Parathyroid adenoma (tissue), 2 donors: ENCODE results near the gene NDUFAF2.

Experiments
- H2AFZ ChIP-seq: fragments of 300-600 bp; sonication (generic); one replicate; pipeline ENCODE4 v1.7.0; 2017; ENCODE audit warnings: antibody characterized with exemption, mild to moderate bottlenecking
- H3K27ac ChIP-seq: fragments of 300-600 bp; sonication (generic); one replicate; pipeline ENCODE4 v1.7.0; 2017
- H3K27me3 ChIP-seq: fragments of 300-600 bp; sonication (generic); one replicate; pipeline ENCODE4 v1.7.0; 2017; ENCODE audit warnings: low read length; ENCODE audit not compliant: control insufficient read depth, insufficient read depth
- H3K36me3 ChIP-seq: fragments of 300-600 bp; sonication (generic); one replicate; pipeline ENCODE4 v1.7.0; 2017; ENCODE audit warnings: low read length; ENCODE audit not compliant: control insufficient read depth, insufficient read depth
- H3K4me1 ChIP-seq: fragments of 300-600 bp; sonication (generic); one replicate; pipeline ENCODE4 v1.7.0; 2017; ENCODE audit warnings: control low read depth
- H3K4me2 ChIP-seq: fragments of 300-600 bp; sonication (generic); one replicate; pipeline ENCODE4 v1.7.0; 2017; ENCODE audit warnings: low read length
- H3K4me3 ChIP-seq: fragments of 300-600 bp; sonication (generic); one replicate; pipeline ENCODE4 v1.7.0; 2017; ENCODE audit warnings: low read depth, low read length
- H3K79me2 ChIP-seq: fragments of 300-600 bp; sonication (generic); one replicate; pipeline ENCODE4 v1.7.0; 2017; ENCODE audit warnings: control low read depth
- H3K9ac ChIP-seq: fragments of 300-600 bp; sonication (generic); one replicate; pipeline ENCODE4 v1.7.0; 2017; ENCODE audit warnings: mild to moderate bottlenecking
- H3K9me3 ChIP-seq: fragments of 300-600 bp; sonication (generic); one replicate; pipeline ENCODE4 v1.7.0; 2017; ENCODE audit warnings: low read length; ENCODE audit not compliant: control insufficient read depth
- TF ChIP-seq, protein P1 (sequence below): fragments of 300-600 bp; sonication (generic); IDR thresholded peaks from one replicate; pipeline ENCODE4 v1.7.0; 2017; ENCODE audit warnings: antibody characterized with exemption, mild to moderate bottlenecking
- donor health status: primary hyperparathyroidism.

Gene NDUFAF2

DNA sequence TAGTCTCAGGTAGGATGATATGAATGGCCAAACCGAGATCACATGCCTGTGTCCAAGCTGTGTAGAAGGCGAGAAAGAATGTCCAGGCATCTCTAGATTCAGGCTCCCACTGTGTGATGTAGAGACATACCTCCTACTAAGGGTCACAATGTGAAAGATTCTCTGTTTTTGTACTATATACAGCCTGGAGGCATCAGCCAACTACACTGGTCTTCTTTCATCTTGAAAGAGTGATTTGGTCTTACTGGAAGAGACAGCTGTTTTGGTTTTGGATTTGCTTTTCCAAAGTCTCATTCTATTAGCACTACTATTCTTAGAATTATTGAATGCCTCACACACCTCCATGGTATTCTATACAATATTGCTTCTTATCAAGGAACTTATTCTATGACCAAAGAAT lies 26.5 kb upstream of the NDUFAF2 start:
- no peaks in the 10 kb centered on the region for H3K79me2 ChIP-seq
- H3K4me2 ChIP-seq: no peak overlapping the region
- no peak overlapping the region for H3K4me3 ChIP-seq
- H3K9ac ChIP-seq: no peak overlapping the region
- H3K27me3 ChIP-seq: no peaks in the 10 kb centered on the region
- H3K36me3 ChIP-seq: no peaks in the 10 kb centered on the region
- no peak overlapping the region for H2AFZ ChIP-seq
- H3K4me1 ChIP-seq: no peaks in the 10 kb centered on the region
- TF ChIP-seq, protein P1, sequence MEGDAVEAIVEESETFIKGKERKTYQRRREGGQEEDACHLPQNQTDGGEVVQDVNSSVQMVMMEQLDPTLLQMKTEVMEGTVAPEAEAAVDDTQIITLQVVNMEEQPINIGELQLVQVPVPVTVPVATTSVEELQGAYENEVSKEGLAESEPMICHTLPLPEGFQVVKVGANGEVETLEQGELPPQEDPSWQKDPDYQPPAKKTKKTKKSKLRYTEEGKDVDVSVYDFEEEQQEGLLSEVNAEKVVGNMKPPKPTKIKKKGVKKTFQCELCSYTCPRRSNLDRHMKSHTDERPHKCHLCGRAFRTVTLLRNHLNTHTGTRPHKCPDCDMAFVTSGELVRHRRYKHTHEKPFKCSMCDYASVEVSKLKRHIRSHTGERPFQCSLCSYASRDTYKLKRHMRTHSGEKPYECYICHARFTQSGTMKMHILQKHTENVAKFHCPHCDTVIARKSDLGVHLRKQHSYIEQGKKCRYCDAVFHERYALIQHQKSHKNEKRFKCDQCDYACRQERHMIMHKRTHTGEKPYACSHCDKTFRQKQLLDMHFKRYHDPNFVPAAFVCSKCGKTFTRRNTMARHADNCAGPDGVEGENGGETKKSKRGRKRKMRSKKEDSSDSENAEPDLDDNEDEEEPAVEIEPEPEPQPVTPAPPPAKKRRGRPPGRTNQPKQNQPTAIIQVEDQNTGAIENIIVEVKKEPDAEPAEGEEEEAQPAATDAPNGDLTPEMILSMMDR: no peak
- no peaks in the 10 kb centered on the region for H3K9me3 ChIP-seq
- H3K27ac ChIP-seq: no peak overlapping the region

DNA sequence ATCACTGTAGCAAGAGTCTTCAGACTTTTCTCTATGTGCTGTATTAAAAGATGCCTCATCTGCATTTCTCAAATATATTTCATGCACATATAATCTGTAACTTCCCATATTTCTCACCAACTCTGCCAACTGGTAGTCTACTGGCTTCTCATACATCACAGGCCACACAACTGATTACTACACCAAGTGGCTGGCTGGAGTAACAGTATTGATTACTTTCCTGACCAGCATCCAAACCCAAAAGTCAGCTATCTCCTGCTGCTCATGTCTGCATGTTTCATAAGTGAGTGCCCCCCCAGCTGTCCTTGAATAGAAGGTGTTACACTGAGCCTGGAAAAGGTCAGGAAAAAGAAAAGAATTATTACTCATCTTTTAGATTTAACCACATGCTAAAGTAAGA lies 17.6 kb upstream of the NDUFAF2 start:
- Histone ChIP-seq H2AFZ (no peak overlapping the region), H3K36me3 (no peaks in the 10 kb centered on the region), H3K4me2 (no peak overlapping the region), H3K4me3 (no peak overlapping the region), H3K9me3 (no peaks in the 10 kb centered on the region), H3K27ac (no peak overlapping the region), H3K4me1 (no peaks in the 10 kb centered on the region), H3K79me2 (no peaks in the 10 kb centered on the region), H3K27me3 (no peaks in the 10 kb centered on the region), H3K9ac (no peak overlapping the region)
- TF ChIP-seq, protein P1: no peak

DNA sequence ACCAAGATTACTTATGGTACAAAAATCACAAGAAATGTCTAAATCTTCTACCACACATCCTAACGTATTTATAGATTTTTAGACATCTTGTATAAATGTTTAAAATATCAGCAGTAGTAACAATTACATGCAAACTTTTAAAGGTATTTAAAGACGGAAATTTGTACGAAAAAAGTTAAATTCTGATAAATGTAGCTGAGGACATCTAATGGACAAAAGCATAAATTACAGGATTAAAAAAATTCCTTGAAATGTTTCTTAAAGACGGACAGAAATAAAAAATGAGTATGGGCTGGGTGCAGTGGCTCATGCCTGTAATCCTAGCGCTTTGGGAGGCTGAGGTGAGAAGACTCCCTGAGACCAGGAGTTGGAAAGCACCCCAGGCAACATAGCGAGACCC lies 16.0 kb upstream of the NDUFAF2 start:
- no peak overlapping the region for H3K9ac ChIP-seq
- no peaks in the 10 kb centered on the region for H3K9me3 ChIP-seq
- no peak overlapping the region for H3K27ac ChIP-seq
- H3K36me3 ChIP-seq: no peaks in the 10 kb centered on the region
- H2AFZ ChIP-seq: no peak overlapping the region
- H3K4me1 ChIP-seq: no peaks in the 10 kb centered on the region
- no peaks in the 10 kb centered on the region for H3K79me2 ChIP-seq
- TF ChIP-seq, protein P1: no peak
- no peak overlapping the region for H3K4me2 ChIP-seq
- no peak overlapping the region for H3K4me3 ChIP-seq
- H3K27me3 ChIP-seq: no peaks in the 10 kb centered on the region

DNA sequence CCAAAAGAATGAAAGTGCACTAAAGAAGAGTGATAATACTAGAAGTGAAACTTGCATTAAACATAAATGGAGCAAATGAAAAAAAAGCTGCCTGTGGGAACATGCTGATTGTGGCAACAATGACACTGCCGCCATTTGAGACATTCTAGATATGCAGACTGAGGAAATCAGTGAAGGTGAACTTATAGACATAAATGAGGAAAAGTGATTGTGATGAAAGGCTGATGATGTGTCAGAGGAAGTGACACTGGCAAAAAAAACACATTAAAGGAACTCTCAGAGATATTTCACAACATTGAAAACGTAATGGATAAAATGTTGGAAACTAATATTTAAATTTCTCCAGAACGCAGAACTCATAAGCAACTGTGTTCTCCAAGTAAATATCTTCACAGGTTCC lies 1.4 kb upstream of the NDUFAF2 start:
- TF ChIP-seq, protein P1: no peak
- Histone ChIP-seq H2AFZ (no peak overlapping the region), H3K27me3 (no peaks in the 10 kb centered on the region), H3K4me1 (no peaks in the 10 kb centered on the region), H3K79me2 (peaks cover 21% of the 10 kb centered on the region), H3K4me3 (no peak overlapping the region), H3K9me3 (no peaks in the 10 kb centered on the region), H3K36me3 (no peaks in the 10 kb centered on the region), H3K27ac (no peak overlapping the region), H3K4me2 (no peak overlapping the region), H3K9ac (no peak overlapping the region)

GRCh38 chr5:60945813-60946187 lies 795 bp downstream of the NDUFAF2 start:
- Histone ChIP-seq H3K4me2 (peak overlapping the region; percentile 97), H2AFZ (peak overlapping the region; percentile 92), H3K79me2 (peaks cover 32% of the 10 kb centered on the region), H3K4me3 (peak overlapping the region; percentile 80), H3K9ac (no peak overlapping the region), H3K36me3 (no peaks in the 10 kb centered on the region), H3K9me3 (no peaks in the 10 kb centered on the region), H3K4me1 (no peaks in the 10 kb centered on the region), H3K27me3 (no peaks in the 10 kb centered on the region), H3K27ac (peak overlapping the region; percentile 64)
- TF ChIP-seq, protein P1: no peak
